ENCODE data around the gene RCC2.

The RCC2 gene

DNA sequence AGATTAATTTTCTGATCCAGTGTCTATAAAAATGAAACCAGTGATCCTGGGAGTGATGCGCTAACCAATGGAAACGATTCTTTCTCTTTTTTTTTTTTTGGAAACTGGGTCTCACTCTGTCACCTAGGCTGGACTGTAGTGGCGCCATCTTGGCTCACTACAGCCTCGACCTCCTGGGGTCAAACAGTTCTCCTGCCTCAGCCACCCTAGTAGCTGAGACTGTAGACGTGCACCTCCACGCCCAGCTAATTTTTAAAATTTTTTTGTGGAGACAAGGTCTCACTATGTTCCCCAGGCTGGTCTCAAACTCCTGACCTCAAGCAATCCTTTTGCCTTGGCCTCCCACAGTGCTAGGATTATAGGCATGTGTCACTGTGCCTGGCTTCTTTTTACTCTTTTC lies 3.4 kb upstream of the RCC2 start:
- DNase-seq (ENCODE audit: low read depth), result no peak

GRCh38 chr1:17441993-17442357 lies 2.5 kb upstream of the RCC2 start:
- no peak for DNase-seq (ENCODE audit: low read depth)

DNA sequence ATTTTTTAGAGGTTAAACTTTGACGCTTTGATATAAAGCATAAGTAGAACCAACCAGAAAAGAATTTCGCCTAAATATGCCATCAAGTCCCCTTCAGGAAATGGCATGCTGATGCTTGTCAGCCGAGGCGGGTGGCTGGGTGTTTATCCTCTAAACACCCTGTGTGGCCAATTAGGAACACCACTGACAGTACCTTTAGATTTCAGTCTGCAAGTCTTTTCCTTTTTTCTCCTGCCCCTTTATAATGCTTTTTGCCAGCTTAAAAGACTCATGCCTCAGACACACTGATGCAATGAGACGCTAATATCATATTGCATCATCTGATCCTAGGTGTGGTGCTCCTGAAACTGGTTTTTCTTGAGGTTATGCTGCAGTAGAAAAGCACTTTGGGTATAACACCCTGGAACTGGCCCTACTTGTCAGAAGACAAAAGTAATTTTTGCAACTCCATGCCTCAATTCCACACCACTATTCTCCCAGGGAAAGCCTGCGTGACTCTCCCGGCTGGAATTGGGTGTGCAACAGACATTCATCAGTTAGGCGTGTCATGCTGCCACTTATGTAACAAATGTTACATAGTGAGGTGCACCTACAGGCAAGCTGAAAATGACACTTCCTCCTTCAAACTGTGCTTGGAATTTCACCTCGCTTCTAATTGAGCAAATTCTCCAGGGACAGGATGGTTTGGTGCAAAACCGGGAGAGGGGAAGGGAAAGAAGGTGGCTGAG lies 2.0 kb upstream of the RCC2 start:
- DNase-seq (ENCODE audit: low read depth), result peak; percentile 38

DNA sequence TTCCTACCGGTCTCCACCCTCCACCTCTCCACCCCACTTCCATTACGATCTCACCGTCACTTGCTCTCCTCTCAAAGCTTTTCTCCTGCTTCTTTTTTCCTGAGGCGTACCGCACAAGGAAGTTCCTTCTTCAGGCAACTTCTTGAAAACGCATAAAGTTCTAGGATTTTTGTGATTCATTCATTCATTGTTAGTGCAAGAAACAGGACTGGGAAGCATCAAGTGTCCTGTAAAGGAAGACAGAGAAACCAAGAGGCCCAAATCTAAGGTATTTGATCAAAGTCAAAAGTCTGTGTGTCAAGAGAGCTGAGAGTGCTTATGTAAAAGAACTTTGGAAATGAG lies 1.3 kb upstream of the RCC2 start:
- no peak for DNase-seq (ENCODE audit: low read depth)

- no peak for DNase-seq (ENCODE audit: low read depth)
Measured at GRCh38 chr1:17440074-17440826, 773 bp upstream of the RCC2 start.

GRCh38 chr1:17438318-17439249 lies 893 bp downstream of the RCC2 start:
- DNase-seq (ENCODE audit: low read depth), result peak; percentile 75

GRCh38 chr1:17437580-17438317 lies 1.7 kb downstream of the RCC2 start:
- DNase-seq (ENCODE audit: low read depth), result peak; percentile 52

DNA sequence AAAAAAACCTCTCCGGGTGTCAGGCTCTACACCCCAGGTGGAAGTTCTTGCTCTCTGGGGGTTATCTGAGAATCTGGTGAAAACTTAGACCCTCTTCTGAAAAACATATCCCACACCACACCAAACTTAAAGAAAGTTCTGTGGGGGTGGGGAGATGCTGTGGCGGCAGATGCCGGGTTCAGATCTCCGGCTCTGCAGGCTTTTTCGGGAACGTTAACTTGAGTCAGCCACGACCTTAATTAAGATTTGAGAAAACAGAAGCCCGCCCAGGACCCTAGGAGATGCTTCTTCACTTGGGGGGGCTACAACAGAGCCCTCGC lies 2.3 kb downstream of the RCC2 start:
- no peak for DNase-seq (ENCODE audit: low read depth)

GRCh38 chr1:17436380-17437174 lies 2.9 kb downstream of the RCC2 start:
- no peak for DNase-seq (ENCODE audit: low read depth)

DNA sequence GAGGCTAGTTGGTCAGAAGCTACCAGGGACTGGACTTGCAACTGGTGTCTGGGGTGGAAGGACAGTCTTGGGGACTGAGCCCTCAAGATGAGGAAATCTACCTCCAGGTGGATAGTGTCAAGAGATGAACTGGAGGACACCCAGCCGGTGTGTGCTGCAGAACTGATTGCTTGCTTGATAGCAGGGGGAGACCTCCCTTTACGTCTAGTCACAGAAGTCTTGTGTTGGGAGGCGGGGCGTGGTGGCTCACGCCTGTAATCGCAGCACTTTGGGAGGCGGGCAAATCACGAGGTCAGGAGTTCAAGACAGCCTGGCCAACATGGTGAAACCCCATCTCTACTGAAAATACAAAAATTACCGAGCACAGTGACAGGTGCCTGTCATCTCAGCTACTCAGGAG lies 4.9 kb downstream of the RCC2 start:
- no peak for DNase-seq (ENCODE audit: low read depth)

DNA sequence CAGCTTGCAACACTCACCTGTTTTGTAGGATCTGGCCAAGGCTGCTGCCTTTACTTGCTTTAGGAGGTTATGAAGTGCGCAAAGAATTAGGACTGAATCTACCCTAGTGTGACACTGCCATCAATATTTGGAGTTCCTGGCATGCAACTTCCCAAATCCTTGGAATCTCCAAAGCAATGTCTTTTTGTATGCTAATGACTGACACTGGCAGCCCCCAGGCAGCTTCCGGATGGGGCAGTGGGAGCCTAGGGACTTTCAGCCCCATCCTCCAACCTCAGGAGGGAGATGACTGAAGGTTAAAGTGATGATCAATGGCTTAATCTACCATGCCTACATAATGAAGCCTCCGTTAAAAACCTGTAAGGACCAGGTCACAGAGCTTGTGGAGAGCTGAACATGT lies 5.5 kb downstream of the RCC2 start:
- no peak for DNase-seq (ENCODE audit: low read depth)

GRCh38 chr1:17433261-17433660 lies 6.2 kb downstream of the RCC2 start:
- DNase-seq (ENCODE audit: low read depth), result no peak

- DNase-seq (ENCODE audit: low read depth), result no peak
Measured at GRCh38 chr1:17432412-17432811, 7.1 kb downstream of the RCC2 start.

DNA sequence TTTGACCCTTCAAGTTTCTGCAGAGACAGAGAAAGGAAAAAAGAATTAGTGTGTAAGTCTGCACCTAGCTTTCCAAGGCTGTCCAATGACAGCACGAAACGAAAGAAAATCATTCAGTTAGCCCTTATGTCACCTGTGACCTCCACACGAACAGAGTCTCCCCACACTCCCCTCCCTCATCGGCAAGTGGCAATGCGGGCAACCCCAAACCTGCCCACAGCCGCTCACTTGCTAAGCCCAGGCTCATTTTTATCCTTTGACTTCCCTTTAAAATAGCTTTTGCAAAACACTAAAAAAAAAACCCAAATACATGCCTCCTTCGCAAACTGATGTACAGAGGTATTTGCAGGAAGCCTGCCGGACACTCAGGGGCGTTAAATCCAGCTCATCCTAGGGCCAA lies 10.3 kb downstream of the RCC2 start:
- no peak for DNase-seq (ENCODE audit: low read depth)

- no peak for DNase-seq (ENCODE audit: low read depth)
Measured at GRCh38 chr1:17427696-17428660, 11.5 kb downstream of the RCC2 start.

DNA sequence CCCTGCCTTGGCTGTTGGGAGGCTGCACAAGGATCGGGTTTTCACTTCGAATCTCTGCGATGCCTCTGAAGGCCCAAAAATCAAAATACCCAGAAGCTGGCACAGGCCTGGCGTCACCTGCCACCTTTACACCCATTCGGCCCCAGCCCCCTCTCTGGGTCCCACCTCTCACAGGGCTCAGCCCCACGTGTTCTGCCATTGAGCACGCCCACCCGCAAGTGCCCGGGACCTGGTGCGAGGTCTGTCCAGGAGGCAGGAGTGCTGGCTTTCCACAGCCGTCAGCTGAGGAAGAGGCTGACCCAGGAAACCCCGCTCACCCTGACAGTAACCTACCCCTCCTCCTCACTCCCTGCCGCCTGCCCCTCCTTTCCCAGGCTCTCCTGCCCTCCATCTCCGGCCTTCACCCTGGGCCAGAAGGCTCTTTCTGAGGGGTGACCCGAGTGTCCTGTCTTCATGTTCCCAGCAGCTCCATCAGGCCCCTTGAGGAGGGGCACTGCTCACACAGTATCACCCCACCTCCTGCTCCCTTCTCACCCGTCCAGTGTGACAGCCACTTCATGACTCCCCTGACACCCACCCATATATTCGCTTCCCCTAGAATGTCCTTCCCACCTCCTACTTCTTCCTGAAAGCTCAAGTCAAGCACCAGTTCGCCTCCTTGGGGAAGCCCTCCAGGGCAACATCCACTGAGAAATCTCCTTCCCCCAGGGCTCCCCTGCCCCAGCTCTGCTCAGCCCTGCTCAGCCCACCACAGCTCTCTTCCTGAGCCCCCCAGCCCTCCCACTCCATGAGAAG lies 13.5 kb downstream of the RCC2 start:
- no peak for DNase-seq (ENCODE audit: low read depth)

DNA sequence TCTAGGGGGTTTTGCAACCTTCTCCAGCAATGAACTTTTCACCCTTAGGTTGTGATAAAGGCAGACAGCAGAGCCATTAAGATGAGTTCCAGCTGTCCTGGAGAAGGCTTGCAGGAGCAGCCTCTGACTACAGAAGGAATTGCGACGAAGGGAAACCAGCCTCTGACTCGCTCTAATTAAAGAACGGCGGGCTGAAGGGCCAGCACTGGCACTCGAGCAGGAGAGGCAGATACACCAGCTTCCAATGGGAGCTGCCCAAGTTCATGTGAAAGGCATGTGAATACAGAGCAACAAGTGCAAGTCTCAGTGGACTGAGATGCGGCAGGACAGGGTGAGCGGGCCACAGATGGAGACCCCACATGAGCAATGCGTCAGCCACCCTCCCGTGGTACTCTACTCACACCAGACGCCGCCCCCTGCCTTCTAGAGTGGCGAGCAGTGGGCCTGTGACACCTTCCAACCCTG lies 15.7 kb downstream of the RCC2 start:
- peak; percentile 71 for DNase-seq (ENCODE audit: low read depth)

- DNase-seq (ENCODE audit: low read depth), result no peak
Measured at GRCh38 chr1:17422461-17422860, 17.0 kb downstream of the RCC2 start.

DNA sequence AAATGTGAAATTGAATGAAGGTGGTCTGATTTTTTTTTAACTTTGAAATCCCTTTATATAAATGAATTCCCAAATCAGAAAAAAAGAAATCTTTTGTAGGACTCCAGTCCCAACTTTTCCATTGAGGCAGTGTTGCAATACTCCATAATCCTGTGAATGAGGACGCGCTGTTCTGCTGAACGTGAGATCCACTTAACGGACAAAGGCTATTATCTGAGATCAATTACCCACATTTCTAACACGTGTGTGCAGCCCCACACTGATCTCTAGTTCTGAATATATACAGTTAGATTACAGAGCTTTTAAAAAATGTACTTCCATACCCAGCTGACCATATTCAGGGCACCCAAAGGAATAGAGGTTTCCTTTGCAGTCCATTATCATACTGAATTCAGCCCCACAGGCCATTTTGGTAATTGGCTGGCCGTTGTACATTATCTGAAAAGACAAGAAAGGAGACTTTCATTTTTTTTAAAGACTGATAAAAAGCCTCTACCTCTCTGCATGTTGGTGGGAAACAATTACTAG lies 19.0 kb downstream of the RCC2 start:
- DNase-seq (ENCODE audit: low read depth), result no peak
